Right cardiac atrium (tissue), 5 donors: ENCODE results near the gene SRC. TPM values are rescaled to one million over a fixed set of nuclear protein-coding genes. Genes with fewer than 3 reads are reported as not detected.

Source experiments
- ATAC-seq, 2 donors: fragments of 200-7000 bp; cut with Tn5 transposase; one replicate each; pipeline versions ENCODE4 v1.8.0 to v1.9.1; 2020; ENCODE audit warnings: moderate library complexity in 2 of 2, mild to moderate bottlenecking in 1 of 2
- DNase-seq, 3 donors: peaks; one replicate each; pipeline ENCODE4 v3.0.0-alpha.2; 2020
- H3K27ac ChIP-seq: one replicate; pipeline ENCODE4 v1.5.1; 2013; ENCODE audit warnings: mild to moderate bottlenecking, low read length, control low read depth, moderate library complexity
- H3K27me3 ChIP-seq: one replicate; pipeline ENCODE4 v1.6.1; 2013; ENCODE audit not compliant: control insufficient read depth, insufficient read depth
- H3K4me1 ChIP-seq: one replicate; pipeline ENCODE4 v1.6.1; 2013; ENCODE audit warnings: low read length; ENCODE audit not compliant: control insufficient read depth, insufficient read depth
- H3K4me3 ChIP-seq: one replicate; pipeline ENCODE4 v1.5.1; 2013; ENCODE audit warnings: low read length, control low read depth
- H3K9me3 ChIP-seq: one replicate; pipeline ENCODE4 v1.6.1; 2013; ENCODE audit warnings: low read length; ENCODE audit not compliant: control insufficient read depth
- WGBS: extraction: QIAGEN DNeasy Blood & Tissue Kit; methylation state at CpG from one replicate; pipeline ENCODE4 v1.1.7; 2013; 5-methylcytosine and 5-hydroxymethylcytosine counted together
- intact Hi-C, 4 donors: fragments of 100-400 bp; cut with DNase I; formaldehyde crosslinking; loops; one replicate each; pipeline versions ENCODE4 v1.11.0 to v1.14.0; 2022 to 2023
- polyA plus RNA-seq: library from polyadenylated mRNA; stranded (reverse); fragments of 200-250 nt; gene quantifications from one replicate; pipeline ENCODE4 v1.2.3, GENCODE V29; 2013
- total RNA-seq, 4 donors: library from RNA; stranded (reverse); fragmentation: NEBNext Ultra II Directional; extraction: Animal tissue kit (Norgen Biotek cat#: 25700); gene quantifications; one replicate each; pipeline ENCODE4 v1.2.1, GENCODE V29; 2021
- donor health status: healthy with polysubstance abuse.
- donor health status: DM: no; HTN: yes; CAD: no.
- donor health status: DM: no; HTN: no; CAD: no.
- donor health status: DM: no; HTN: yes; CAD: no; lungs with severe emphysema.
- donor health status: DM: yes; HTN: yes; CAD: no.

SRC gene
- total and polyA plus RNA-seq, 5 donors, result 9.5 to 14.0 (median 13.1) TPM

DNA sequence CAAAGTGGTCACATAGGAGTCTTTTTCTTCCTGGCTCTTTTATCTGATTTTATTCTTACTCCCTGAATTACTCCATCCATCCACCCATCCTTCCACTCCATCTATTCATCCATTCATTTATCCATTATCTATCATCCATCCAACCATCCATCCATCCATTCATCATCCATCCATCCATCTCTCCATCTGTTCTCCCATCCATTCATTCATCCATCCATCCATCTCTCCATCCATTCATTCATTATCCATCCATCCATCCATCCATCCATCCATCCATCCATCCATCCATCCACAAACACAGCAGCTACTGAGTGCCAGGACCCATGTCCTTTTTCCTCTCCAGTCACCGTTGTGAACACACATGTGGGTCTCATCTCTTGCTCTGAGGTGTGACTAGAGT is 96.6 kb downstream of the SRC start:
- ATAC-seq, result no peak
- 81% methylated on average over 1 of the region's 1 CpG for WGBS
- no peaks in the 10 kb centered on the region for H3K4me1 ChIP-seq
- no peaks in the 10 kb centered on the region for H3K27me3 ChIP-seq
- no peak overlapping the region for H3K27ac ChIP-seq
- H3K4me3 ChIP-seq, result no peak overlapping the region
- intact Hi-C loops, result no loop called here
- H3K9me3 ChIP-seq, result no peaks in the 10 kb centered on the region
- DNase-seq, result no peak

DNA sequence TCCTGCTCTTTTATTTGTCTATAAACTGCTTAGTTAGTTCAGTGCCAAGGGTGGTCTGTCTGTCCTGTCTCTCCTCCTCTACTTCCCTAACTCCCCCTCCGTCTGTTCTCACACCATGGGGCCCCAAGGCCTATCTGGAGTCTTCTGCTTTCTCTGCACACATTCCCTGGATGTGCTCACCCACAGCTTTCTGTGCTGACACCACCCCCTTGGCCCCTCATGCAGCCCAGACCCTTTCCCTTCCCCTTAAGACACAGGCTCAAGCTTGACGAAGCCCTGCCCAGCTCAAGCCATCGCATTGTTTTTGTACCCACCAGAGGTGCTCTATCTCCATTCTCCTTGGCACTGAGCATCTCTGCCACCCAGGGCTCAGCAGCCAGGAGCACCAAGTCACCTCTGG is 97.0 kb downstream of the SRC start:
- ATAC-seq (no peak), DNase-seq (no peak)
- WGBS, result 66% methylated on average over 3 of the region's 3 CpGs
- intact Hi-C loops, result no loop called here
- Histone ChIP-seq H3K4me3 (no peak overlapping the region), H3K27ac (no peak overlapping the region), H3K4me1 (no peaks in the 10 kb centered on the region), H3K9me3 (no peaks in the 10 kb centered on the region), H3K27me3 (no peaks in the 10 kb centered on the region)

DNA sequence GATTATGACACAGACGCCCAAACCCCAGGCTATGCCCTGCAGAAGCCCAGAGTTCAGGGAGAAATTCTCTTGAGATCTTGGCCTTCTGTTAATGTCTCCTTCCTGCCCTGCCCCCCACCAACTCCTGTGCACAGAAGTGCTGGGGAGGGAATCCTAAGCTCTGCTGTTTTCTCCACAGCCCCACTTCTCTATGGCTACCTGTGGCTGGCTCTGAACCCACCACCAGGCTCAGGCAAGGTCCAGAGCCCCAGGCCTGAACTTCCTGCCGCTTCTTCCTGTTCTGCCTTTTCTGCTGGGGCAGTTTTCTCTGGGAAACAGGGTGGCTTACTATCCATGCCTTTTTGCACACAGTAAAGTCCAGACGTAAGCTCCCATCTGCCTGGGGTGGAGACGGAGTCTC is 97.7 kb downstream of the SRC start:
- no peaks in the 10 kb centered on the region for H3K4me1 ChIP-seq
- intact Hi-C loops, result no loop called here
- H3K27ac ChIP-seq, result no peak overlapping the region
- no peak overlapping the region for H3K4me3 ChIP-seq
- WGBS, result 82% methylated on average over 4 of the region's 4 CpGs
- H3K9me3 ChIP-seq, result no peaks in the 10 kb centered on the region
- ATAC-seq, result no peak
- DNase-seq, result no peak
- no peaks in the 10 kb centered on the region for H3K27me3 ChIP-seq

DNA sequence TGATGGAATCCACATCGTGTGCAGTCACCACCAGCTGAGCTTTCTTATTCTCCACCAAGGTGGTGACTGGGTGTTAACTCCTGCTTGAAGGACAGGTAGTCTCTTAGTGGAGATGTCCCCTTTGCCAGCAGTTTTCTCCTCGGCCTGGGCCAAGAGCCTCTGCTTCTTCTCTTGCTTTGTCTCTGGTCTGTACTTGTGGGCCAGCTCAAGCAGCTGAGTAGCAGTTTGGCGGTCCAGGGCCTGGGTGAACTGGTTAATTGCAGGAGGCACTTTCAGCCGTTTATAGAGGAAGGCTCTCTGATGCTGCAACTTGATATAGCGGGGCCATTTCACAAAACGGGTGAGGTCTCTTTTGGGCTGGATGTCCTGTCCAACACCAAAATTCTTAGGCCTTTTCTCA is 99.1 kb downstream of the SRC start:
- H3K4me1 ChIP-seq, result no peaks in the 10 kb centered on the region
- intact Hi-C loops, result no loop called here
- no peak for ATAC-seq
- H3K27ac ChIP-seq, result no peak overlapping the region
- no peaks in the 10 kb centered on the region for H3K9me3 ChIP-seq
- H3K4me3 ChIP-seq, result no peak overlapping the region
- no peaks in the 10 kb centered on the region for H3K27me3 ChIP-seq
- no peak for DNase-seq
- 74% methylated on average over 6 of the region's 6 CpGs for WGBS

DNA sequence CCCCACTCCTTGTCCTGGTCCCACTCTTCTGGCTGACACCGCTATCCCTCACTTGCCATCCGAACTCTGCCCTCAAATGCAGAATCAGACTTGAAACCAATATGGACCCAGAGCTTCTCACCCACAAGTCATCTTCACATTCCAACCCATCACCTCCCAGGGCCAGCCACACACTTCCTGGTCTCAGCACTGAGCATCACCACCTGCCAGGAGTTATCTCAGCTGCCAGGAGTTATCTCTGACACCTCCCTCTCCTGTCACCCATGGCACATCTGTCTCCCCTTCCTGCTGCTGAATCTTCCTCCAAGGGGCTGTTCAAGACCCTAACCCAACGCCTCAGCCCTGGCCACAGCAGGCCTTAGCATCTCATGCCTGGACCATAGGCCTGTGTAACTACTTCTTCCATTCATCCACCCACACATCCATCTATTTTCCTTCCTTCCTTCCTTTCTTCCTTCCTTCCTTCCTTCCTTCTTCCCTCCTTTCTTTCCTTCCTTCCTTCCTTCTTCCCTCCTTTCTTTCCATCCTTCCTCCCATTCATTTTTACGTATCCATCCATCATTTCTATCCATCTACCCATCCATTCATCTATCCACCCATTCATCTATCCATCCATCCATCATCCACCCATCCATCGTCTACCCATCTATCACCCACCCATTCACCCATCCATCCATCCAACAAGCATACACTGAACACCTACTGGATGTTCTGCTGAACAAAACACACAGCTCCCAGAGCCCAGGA is 100.5 kb downstream of the SRC start:
- intact Hi-C loops, result no loop called here
- Histone ChIP-seq H3K27ac (no peak overlapping the region), H3K9me3 (no peaks in the 10 kb centered on the region), H3K4me1 (no peaks in the 10 kb centered on the region), H3K27me3 (no peaks in the 10 kb centered on the region), H3K4me3 (no peak overlapping the region)
- WGBS, result 61% methylated on average over 5 of the region's 5 CpGs
- DNase-seq (no peak), ATAC-seq (no peak)

DNA sequence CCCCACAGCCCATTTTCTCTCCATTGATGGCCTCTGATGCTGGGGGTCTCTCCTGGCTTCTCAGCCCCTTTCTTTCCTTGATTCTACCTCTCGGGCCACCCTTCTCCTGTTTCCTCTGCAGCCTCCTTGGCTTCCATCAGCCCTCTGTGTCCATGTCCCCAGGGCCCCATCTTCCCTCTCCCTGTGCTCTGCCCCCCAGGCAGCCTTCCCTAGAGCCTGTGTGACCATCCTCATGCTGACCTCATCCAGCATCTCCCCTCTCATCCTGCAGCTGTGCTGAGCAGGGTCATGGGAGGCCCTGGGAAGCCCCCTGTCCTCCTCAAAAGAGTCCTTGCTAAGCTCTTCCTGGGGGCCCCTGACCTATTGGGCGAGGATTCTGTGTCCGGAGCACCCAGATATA is 101.7 kb downstream of the SRC start:
- no peaks in the 10 kb centered on the region for H3K27me3 ChIP-seq
- ATAC-seq (no peak), DNase-seq (no peak)
- H3K4me3 ChIP-seq, result no peak overlapping the region
- H3K4me1 ChIP-seq, result no peaks in the 10 kb centered on the region
- no peak overlapping the region for H3K27ac ChIP-seq
- WGBS, result 90% methylated on average over 3 of the region's 3 CpGs
- H3K9me3 ChIP-seq, result no peaks in the 10 kb centered on the region
- intact Hi-C loops, result no loop called here

DNA sequence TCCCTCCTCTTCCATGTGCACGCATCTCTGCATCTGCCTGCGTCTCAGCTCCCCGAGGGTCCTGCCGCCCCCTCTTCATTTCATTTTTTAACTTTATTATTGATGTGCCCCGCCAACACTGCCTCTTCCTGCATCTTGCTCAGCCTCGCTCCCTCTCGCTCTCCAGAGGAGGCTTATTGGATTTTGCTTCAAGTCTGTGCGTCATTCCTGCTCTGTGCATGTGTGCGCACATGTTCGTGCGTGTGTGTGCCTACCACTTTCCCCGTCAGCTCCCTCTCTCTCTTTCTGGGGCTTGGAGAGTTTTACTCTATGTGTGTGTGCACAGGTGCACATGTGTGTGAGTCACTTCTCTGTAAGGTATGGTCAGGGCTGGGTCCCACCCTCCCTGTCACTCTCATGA is 103.3 kb downstream of the SRC start:
- H3K27ac ChIP-seq, result no peak overlapping the region
- WGBS, result 81% methylated on average over 12 of the region's 12 CpGs
- H3K27me3 ChIP-seq, result no peaks in the 10 kb centered on the region
- peaks cover 2% of the 10 kb centered on the region for H3K9me3 ChIP-seq
- ATAC-seq (no peak), DNase-seq (no peak)
- no peak overlapping the region for H3K4me3 ChIP-seq
- no peaks in the 10 kb centered on the region for H3K4me1 ChIP-seq
- intact Hi-C loops, result no loop called here

DNA sequence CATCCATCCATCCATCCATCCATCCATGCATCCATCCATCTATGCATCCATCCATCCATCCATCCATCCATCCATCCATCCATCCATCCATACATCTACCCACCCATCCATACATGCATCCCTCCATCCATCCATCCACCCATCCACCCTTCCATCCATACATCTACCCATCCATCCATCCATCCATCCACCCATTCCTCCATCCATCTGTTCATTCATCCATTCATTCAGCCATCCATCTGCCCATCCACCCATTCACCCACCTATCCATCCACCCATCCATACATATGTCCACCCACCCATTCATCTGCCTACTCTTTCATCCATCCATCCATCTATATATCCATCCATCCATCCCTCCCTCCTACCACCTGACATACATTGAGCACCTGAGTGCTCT is 104.4 kb downstream of the SRC start:
- H3K27me3 ChIP-seq, result no peaks in the 10 kb centered on the region
- intact Hi-C loops, result no loop called here
- ATAC-seq (no peak), DNase-seq (no peak)
- H3K9me3 ChIP-seq, result peaks cover 3% of the 10 kb centered on the region
- H3K4me1 ChIP-seq, result no peaks in the 10 kb centered on the region
- H3K27ac ChIP-seq, result no peak overlapping the region
- no peak overlapping the region for H3K4me3 ChIP-seq

DNA sequence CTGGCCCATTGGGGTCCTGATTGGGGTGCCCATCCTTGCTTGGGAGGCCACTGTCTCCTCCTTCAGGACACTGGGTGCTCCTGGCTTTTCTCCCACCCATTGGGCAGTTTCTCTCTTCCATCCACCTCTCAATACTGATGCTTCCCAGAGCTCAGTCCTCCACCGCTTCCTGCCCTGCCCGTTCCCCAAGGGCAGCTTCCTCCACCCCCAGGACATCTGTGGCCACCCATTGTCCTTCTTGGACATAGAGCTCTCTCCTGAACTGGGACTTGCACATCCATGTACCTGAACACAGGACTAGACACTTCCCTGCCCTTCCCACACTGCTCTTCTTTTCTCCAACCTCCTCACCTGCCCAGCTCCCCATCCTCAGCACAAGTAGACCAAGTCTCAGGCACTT is 105.7 kb downstream of the SRC start:
- Histone ChIP-seq H3K4me1 (no peaks in the 10 kb centered on the region), H3K9me3 (peaks cover 4% of the 10 kb centered on the region), H3K27me3 (no peaks in the 10 kb centered on the region), H3K4me3 (no peak overlapping the region), H3K27ac (no peak overlapping the region)
- intact Hi-C loops, result no loop called here
- DNase-seq, result no peak
- ATAC-seq, result no peak
- WGBS, result 84% methylated on average over 2 of the region's 2 CpGs

DNA sequence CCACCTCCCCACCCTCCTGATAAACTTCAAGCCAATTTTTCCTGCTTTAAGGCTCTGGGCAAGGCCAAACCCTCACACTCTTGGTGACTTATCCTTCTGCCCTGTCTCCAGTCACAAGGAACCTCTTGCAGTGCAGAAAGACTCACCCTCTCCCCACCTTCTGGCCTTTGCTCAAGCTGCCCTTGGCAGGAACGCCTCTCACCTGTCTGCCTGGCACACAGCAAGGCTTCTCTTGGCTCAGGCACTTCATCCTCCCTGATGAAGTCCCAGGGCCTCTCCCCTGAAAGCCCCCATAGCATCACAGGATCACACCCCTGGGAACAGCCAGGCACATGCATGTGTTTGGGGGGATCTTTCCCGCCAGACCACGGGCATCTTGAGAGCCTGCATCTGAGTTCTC is 106.3 kb downstream of the SRC start:
- no peaks in the 10 kb centered on the region for H3K4me1 ChIP-seq
- intact Hi-C loops, result no loop called here
- 51% methylated on average over 3 of the region's 3 CpGs for WGBS
- H3K4me3 ChIP-seq, result no peak overlapping the region
- ATAC-seq (no peak), DNase-seq (no peak)
- H3K27me3 ChIP-seq, result no peaks in the 10 kb centered on the region
- peaks cover 4% of the 10 kb centered on the region for H3K9me3 ChIP-seq
- H3K27ac ChIP-seq, result no peak overlapping the region

DNA sequence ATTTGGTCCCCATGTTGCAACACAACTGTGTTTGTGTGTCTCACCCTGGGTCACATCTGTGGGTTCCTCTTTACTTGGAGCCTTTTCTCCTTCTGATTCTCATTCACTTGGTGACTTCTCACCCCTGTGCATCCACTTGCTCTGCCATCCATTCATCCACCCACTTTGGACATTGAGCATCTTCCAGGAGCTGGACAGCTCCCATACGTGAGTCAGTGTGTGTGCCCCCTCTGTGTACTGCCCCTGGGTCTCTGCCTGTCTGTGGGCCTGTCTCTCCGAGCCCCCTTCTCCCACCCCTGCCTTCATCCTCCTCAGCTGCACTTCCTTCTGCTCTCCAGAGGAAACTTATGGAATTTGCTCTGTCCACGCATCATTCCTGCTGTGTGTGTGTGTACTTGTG is 107.3 kb downstream of the SRC start:
- intact Hi-C loops, result no loop called here

DNA sequence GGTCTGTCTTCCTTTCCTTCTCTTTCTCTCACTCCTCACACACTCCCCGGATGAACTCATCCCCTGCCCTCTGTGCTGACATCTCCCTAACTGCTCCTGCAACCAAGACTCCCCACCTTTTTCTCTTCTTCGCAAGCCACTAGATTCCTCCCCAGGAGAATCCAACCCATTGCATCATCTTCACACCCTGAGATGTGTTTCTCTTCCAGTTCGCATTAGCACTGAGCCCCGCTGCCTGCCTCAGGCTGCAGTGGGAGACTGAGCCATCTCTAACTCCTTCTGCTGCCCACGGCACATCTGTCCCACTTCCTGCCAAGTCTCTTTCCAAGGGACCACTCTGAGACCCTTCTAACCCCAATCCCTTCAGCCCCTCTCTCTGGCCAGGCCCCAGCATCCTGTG is 107.9 kb downstream of the SRC start:
- Histone ChIP-seq H3K4me3 (no peak overlapping the region), H3K9me3 (peaks cover 6% of the 10 kb centered on the region), H3K4me1 (no peaks in the 10 kb centered on the region), H3K27me3 (no peaks in the 10 kb centered on the region), H3K27ac (no peak overlapping the region)
- WGBS, result 88% methylated on average over 5 of the region's 5 CpGs
- DNase-seq, result no peak
- ATAC-seq, result no peak
- intact Hi-C loops, result no loop called here

More for the DNA sequence above, 107.3 kb downstream of the SRC start:
- no peak for ATAC-seq
- Histone ChIP-seq H3K9me3 (peaks cover 4% of the 10 kb centered on the region), H3K27me3 (no peaks in the 10 kb centered on the region), H3K27ac (no peak overlapping the region), H3K4me3 (no peak overlapping the region), H3K4me1 (no peaks in the 10 kb centered on the region)
- DNase-seq, result no peak
- WGBS, result 39% methylated on average over 3 of the region's 3 CpGs
